Measurements from ENCODE around the gene DTYMK.
A peak's percentile ranks its signal among the peaks of the same experiment; 100 is the strongest.

DTYMK gene

GRCh38 chr2:241702155-241703031 lies 15.8 kb upstream of the DTYMK start:
- TF ChIP-seq CTCF (IDR thresholded peaks at IDR 0.05; ENCODE audit: low read depth, low read length): 0 out of 2 replicates have a peak, but pooled peaks have one; percentile 3
- peak overlapping the region; percentile 78 for H3K4me3 ChIP-seq (ENCODE audit: low read depth, low read length)

GRCh38 chr2:241701399-241702154 lies 15.0 kb upstream of the DTYMK start, which contains the start of gene ING5:
Gene ING5 (plus strand): TSS chr2:241702039. CDS start chr2:241702066, 27 bp downstream.
- H3K4me3 ChIP-seq (ENCODE audit: low read depth, low read length): peak within 1 kb of the TSS; percentile 78
- no peak for TF ChIP-seq CTCF (IDR thresholded peaks at IDR 0.05; ENCODE audit: low read depth, low read length)

GRCh38 chr2:241701149-241701398 lies 14.5 kb upstream of the DTYMK start:
- peak; percentile 17; the same call in 1 of the 2 replicates for TF ChIP-seq CTCF (IDR thresholded peaks at IDR 0.05; ENCODE audit: low read depth, low read length)
- H3K4me3 ChIP-seq (ENCODE audit: low read depth, low read length): peak overlapping the region; percentile 74

GRCh38 chr2:241695651-241696050 lies 9.0 kb upstream of the DTYMK start:
- TF ChIP-seq CTCF (IDR thresholded peaks at IDR 0.05; ENCODE audit: low read depth, low read length): no peak

GRCh38 chr2:241692448-241692847 lies 5.8 kb upstream of the DTYMK start:
- H3K4me3 ChIP-seq (ENCODE audit: low read depth, low read length): no peak overlapping the region
- TF ChIP-seq CTCF (IDR thresholded peaks at IDR 0.05; ENCODE audit: low read depth, low read length): no peak

More at GRCh38 chr2:241695651-241696050, 9.0 kb upstream of the DTYMK start:
- H3K4me3 ChIP-seq (ENCODE audit: low read depth, low read length): no peak overlapping the region

GRCh38 chr2:241690202-241690717 lies 3.6 kb upstream of the DTYMK start:
- TF ChIP-seq CTCF (IDR thresholded peaks at IDR 0.05; ENCODE audit: low read depth, low read length): no peak
- H3K4me3 ChIP-seq (ENCODE audit: low read depth, low read length): no peak overlapping the region

- H3K4me3 ChIP-seq (ENCODE audit: low read depth, low read length): no peak overlapping the region
- no peak for TF ChIP-seq CTCF (IDR thresholded peaks at IDR 0.05; ENCODE audit: low read depth, low read length)
Observed at GRCh38 chr2:241689306-241689705, 2.7 kb upstream of the DTYMK start.

All from WI38 (cell line).